Calu3 (cell line): ENCODE measurements around the gene CNTN5. TPM values are rescaled to one million over a fixed set of nuclear protein-coding genes. Genes with fewer than 3 reads are reported as not detected.

Experiments used
- BruUV-seq: library from RNA; stranded (reverse); fragments of 400-500 nt; replicated peaks from 2 replicates; lab custom pipeline; 2021; lab: Mats Ljungman, UMichigan
- CTCF ChIA-PET: fragments of 300-600 bp; sonication (Branson Sonifier 250); formaldehyde crosslinking; loops from one replicate; lab custom pipeline; 2022; ENCODE audit warnings: antibody characterized with exemption; lab: Charles Lee
- DNase-seq: peaks from one replicate; pipeline ENCODE4 v3.0.0; 2022
- H3K27ac Mint-ChIP-seq: one replicate; pipeline ENCODE4 v1.8.0; 2022; ENCODE audit warnings: mixed read lengths; ENCODE audit not compliant: unreplicated experiment
- H3K27me3 Mint-ChIP-seq: one replicate; pipeline ENCODE4 v1.8.0; 2022; ENCODE audit warnings: mixed read lengths; ENCODE audit not compliant: unreplicated experiment
- H3K36me3 Mint-ChIP-seq: one replicate; pipeline ENCODE4 v1.8.0; 2022; ENCODE audit warnings: mild to moderate bottlenecking, moderate library complexity, mixed read lengths; ENCODE audit not compliant: insufficient read depth, unreplicated experiment
- H3K4me1 Mint-ChIP-seq: one replicate; pipeline ENCODE4 v1.8.0; 2022; ENCODE audit warnings: mild to moderate bottlenecking, low read depth, mixed read lengths; ENCODE audit not compliant: unreplicated experiment
- H3K4me3 Mint-ChIP-seq: one replicate; pipeline ENCODE4 v1.8.0; 2022; ENCODE audit warnings: mild to moderate bottlenecking, low read depth, moderate library complexity, mixed read lengths; ENCODE audit not compliant: unreplicated experiment
- H3K9me3 Mint-ChIP-seq: one replicate; pipeline ENCODE4 v1.8.0; 2022; ENCODE audit warnings: low read depth, mixed read lengths; ENCODE audit not compliant: unreplicated experiment
- intact Hi-C: fragments of 100-400 bp; cut with micrococcal nuclease; formaldehyde crosslinking; loops from one replicate; pipeline ENCODE4 v1.10.0; 2022; ENCODE audit not compliant: unreplicated experiment
- total RNA-seq: library from RNA; stranded (reverse); gene quantifications from 2 replicates; pipeline ENCODE4 v1.2.3, GENCODE V29; 2022
- TF ChIP-seq, protein P1 (sequence below): fragments of 200-600 bp; IDR thresholded peaks from one replicate; pipeline ENCODE4 v1.8.0; 2022; ENCODE audit warnings: antibody characterized with exemption; ENCODE audit not compliant: unreplicated experiment

The CNTN5 gene
- total RNA-seq, 1 experiment from 2014 or later = not detected

DNA sequence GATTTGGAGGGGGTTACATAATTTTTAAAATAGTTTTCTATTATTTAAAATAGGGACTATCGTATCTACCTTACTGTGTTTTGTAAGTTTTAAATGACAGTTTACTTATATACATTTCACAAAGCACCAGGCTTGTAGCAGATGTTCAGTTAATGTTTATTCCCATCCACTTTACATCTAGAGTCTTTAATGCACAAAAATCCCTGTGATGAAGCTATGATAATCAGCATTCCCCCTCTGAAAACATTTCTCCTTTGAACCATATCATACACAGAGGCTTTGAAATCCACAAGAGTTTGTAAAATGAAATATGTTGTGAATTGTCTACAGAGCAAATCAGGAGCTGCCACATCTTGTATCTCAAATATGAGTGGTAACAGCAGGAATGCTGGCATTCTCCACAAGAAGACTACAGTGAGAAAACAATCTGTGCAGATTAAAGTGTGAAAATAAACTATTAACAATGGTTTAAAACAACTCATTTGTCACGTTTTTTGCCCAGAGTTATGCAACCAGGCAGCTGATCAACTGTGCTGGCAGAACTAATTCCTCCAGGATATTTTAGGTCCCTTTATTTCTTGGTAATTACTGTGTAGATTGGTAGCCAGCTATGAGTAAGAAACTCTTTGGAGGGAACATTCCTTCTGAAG is 967.2 kb downstream of the CNTN5 start:
- TF ChIP-seq, protein P1, sequence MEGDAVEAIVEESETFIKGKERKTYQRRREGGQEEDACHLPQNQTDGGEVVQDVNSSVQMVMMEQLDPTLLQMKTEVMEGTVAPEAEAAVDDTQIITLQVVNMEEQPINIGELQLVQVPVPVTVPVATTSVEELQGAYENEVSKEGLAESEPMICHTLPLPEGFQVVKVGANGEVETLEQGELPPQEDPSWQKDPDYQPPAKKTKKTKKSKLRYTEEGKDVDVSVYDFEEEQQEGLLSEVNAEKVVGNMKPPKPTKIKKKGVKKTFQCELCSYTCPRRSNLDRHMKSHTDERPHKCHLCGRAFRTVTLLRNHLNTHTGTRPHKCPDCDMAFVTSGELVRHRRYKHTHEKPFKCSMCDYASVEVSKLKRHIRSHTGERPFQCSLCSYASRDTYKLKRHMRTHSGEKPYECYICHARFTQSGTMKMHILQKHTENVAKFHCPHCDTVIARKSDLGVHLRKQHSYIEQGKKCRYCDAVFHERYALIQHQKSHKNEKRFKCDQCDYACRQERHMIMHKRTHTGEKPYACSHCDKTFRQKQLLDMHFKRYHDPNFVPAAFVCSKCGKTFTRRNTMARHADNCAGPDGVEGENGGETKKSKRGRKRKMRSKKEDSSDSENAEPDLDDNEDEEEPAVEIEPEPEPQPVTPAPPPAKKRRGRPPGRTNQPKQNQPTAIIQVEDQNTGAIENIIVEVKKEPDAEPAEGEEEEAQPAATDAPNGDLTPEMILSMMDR = no peak
- H3K27me3 Mint-ChIP-seq = no peaks in the 10 kb centered on the region
- no peaks in the 10 kb centered on the region for H3K36me3 Mint-ChIP-seq
- H3K9me3 Mint-ChIP-seq = no peaks in the 10 kb centered on the region
- CTCF ChIA-PET = no interaction called here
- no peak overlapping the region for H3K27ac Mint-ChIP-seq
- H3K4me3 Mint-ChIP-seq = no peak overlapping the region
- intact Hi-C loops = no loop called here
- BruUV-seq = no TSS peak
- no peaks in the 10 kb centered on the region for H3K4me1 Mint-ChIP-seq
- DNase-seq = no peak

DNA sequence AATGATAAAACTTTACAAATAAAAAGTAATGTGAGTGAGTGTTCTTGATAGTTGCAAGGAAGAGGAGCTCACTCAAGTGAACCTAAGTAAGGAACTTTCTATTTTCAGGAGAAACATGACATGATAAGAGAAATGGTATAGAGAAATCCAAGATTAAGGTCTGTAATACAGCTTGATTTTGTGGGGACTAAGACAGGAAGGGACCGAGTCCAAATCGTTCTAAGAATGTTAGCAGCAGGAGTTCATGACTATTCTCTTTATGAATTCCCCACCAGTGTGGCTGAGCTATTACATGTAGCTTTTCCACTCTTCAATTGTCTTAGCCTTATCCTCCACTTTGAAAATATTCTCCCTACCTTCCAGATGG is 967.7 kb downstream of the CNTN5 start:
- Mint-ChIP-seq H3K27me3 (no peaks in the 10 kb centered on the region), H3K27ac (no peak overlapping the region), H3K9me3 (no peaks in the 10 kb centered on the region), H3K4me3 (no peak overlapping the region), H3K4me1 (no peaks in the 10 kb centered on the region), H3K36me3 (no peaks in the 10 kb centered on the region)
- BruUV-seq = no TSS peak
- intact Hi-C loops = no loop called here
- no peak for DNase-seq
- CTCF ChIA-PET = no interaction called here
- TF ChIP-seq, protein P1 = no peak

DNA sequence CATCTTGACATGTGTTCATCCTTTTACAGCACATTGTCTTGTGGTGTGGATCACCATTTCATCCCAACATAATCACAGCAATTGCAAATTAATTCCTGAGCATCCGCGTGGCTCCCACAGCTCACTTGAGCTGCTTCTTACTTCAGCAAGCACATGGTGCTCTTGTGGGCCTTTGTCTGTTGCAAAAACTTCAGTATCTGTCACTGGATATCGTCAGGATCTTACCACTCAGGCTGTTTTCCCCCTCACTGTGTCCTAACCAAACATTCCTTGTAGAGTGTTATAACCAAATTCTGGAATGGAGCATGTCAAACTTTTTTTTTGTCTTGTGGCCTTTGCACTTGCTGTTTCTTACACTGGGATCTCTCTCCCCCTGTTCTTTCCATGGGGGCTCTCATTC is 983.2 kb downstream of the CNTN5 start:
- H3K4me1 Mint-ChIP-seq = peaks cover 10% of the 10 kb centered on the region
- DNase-seq = no peak
- no peak overlapping the region for H3K27ac Mint-ChIP-seq
- H3K36me3 Mint-ChIP-seq = peaks cover under 1% of the 10 kb centered on the region
- CTCF ChIA-PET = no interaction called here
- no peaks in the 10 kb centered on the region for H3K9me3 Mint-ChIP-seq
- TF ChIP-seq, protein P1 = no peak
- BruUV-seq = no TSS peak
- intact Hi-C loops = no loop called here
- H3K4me3 Mint-ChIP-seq = no peak overlapping the region
- H3K27me3 Mint-ChIP-seq = no peaks in the 10 kb centered on the region

DNA sequence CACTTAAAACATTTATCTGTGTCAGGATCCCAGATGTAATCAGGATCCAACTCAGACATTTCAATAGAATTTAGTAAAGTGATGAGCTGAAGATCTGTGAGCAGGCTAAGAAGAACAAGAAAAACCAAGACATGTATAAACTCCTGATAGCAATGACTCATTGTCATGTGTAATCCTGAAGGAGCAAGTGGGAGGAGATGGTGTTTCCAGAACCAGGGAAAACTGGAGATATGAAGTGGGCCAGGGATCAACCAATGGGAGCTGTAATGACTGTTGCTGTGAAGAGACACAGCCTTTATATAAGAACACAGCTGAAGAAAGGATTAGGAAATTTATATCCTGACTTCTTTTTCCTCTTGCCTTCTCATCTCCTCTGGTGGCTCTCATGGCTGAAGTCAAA is 983.8 kb downstream of the CNTN5 start:
- no peak overlapping the region for H3K4me3 Mint-ChIP-seq
- DNase-seq = no peak
- CTCF ChIA-PET = no interaction called here
- intact Hi-C loops = no loop called here
- no TSS peak for BruUV-seq
- peaks cover 5% of the 10 kb centered on the region for H3K36me3 Mint-ChIP-seq
- no peaks in the 10 kb centered on the region for H3K9me3 Mint-ChIP-seq
- TF ChIP-seq, protein P1 = no peak
- no peaks in the 10 kb centered on the region for H3K27me3 Mint-ChIP-seq
- no peak overlapping the region for H3K27ac Mint-ChIP-seq
- peaks cover 16% of the 10 kb centered on the region for H3K4me1 Mint-ChIP-seq
